ENCODE results near the gene TMEM184B.

TMEM184B gene

DNA sequence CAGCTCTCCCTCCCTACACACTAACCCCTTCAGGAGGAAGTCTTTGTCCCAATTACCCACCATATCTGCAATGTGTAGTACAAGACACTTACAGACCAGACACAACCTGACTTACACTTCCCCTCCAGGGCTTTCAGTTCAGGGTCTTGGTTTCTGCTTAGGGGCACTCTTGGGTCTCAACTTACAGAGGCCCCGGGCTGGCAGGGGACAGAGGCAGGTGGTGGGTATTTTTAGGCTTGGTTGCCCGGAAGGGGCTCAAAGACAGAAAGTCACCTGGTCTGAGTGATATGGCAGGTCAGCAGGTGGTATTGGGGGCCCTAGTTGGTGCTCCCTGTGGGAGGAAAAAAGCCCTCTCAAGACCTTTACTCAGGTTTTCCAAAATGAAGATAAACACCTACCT, 3.4 kb upstream of the TMEM184B start:
- no peak for DNase-seq (ENCODE audit: low read depth)

DNA sequence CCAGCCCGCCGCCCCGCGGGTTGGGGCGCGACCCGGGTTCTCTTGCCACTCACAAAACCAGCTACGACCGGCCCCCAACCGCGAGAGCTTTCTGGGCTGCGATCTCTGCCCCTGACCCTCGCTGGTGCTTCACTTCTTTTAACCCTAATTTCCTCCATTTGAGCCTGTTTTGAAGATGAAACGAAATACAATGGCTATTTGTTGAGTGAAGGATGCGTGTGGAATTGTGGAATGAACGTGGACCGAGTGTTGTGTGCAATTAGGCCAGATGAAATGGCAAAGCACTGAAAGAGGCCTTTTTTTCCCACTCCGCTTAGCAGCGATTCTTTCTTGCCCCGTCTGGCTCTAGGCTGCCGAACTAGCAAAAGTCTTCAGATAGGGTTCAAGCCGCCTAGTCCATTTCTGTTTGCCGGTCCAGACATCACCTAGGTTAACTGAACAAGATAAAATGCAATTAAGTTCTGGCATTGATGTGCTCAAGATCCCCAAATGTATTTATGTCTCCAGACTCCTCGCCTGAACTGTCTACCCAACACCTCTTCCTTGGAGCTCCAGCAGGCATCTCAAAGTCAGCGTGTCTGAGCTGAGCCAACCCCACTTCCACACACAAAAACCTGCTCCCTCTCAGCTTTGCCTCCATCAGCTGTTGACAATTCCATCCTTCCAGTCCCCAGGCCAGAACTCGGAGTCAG, 471 bp upstream of the TMEM184B start:
- DNase-seq (ENCODE audit: low read depth), result no peak

DNA sequence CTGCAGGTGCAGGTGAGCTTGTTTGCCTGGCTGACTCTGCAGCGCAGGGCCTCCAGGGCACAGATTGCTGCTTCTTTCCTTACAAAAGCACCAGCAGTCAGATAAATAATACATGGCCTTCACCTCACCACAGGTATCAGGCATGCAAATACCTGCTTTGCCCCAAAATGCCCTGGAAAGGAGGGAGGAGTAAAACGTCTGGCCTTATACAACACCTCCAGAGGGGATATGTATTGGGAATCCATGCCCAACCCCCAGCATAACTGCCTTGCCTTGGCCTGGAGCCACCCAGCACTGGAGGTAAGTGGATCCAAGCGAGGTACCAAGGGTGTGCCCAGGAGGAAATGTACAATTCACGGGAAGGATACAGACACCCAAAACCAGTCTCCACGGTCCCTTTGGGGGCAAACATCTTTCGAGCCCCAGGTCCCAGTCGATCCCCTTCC, 860 bp downstream of the TMEM184B start:
- no peak for DNase-seq (ENCODE audit: low read depth)

DNA sequence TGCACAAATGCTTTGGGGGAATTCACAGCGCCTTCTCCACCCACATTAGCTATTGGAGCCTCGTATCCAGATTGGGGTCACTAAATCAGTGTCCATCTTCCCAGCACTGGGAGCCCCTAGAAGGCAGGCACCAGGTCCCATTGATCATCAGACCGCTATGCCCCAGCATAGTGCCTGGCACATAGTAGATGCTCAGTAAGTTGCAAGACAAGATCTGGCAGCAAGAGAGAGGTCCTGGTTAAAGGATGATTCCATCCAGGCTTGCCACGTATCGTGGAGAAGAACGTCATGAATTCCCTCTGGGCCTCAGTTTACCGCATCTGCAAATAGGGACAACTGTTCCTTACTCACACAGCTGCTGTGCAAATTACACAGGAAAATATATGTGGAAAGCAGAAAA, 1.7 kb downstream of the TMEM184B start:
- DNase-seq (ENCODE audit: low read depth), result no peak

DNA sequence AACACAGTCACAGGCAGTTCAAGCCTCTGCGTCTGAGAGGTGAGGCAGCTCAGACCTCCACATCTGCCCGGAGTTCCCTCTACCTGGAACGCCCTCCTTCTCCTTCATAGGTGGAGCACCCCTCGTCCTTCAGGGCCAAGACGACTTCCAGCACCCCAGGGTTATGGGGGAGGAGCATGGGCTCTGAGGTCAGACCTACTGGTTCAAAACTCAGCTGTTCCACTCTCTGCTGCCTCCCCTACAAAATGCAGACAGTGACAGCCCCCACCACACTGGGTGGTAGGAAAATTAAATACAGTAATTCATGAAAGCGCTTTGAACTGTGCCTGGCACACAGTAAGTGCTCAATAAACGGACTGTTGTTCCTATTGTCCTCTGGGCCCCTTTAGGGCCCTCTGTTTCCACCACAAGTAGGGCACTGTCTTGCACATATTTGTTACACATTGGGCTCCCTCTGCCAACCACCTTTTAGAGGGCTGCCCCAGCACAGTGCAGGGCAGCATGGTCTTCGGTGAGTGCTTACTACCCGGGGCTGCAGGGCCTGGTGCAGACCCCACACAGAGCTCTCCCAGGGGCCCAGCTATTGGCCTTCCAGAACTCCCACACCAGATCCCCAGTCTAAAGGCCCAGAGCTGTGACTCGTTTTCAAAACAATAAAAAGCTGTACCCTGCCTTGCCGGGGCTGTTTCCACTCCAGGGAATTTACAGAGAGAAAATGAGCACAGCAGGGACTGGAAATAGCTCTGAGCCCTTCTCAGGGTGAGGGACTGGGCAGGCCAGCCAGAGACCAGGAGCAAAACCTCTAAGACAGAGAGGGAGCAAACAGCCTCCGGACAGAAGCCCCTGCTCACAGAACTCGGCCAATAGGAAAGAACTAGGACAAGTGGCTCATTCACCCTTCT, 2.5 kb downstream of the TMEM184B start:
- DNase-seq (ENCODE audit: low read depth), result no peak

DNA sequence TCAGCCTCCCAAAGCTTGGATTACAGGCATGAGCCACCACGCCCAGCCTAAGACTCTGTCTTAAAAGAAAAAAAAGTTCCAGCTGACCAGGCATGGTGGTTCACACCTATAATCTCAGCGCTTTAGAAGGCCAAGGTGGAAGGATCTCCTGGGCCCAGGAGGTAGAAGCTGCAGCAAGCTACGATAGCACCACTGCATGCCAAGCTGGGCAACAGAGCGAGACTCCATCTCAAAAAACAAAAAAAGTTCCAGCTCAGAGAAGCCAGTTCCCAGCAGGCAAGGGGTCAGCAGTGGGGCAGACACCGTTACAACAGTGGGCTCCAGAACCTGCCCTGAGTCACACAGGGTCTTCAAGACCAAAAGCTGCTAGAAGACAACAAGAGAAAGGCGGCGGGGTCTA, 3.3 kb downstream of the TMEM184B start:
- no peak for DNase-seq (ENCODE audit: low read depth)

DNA sequence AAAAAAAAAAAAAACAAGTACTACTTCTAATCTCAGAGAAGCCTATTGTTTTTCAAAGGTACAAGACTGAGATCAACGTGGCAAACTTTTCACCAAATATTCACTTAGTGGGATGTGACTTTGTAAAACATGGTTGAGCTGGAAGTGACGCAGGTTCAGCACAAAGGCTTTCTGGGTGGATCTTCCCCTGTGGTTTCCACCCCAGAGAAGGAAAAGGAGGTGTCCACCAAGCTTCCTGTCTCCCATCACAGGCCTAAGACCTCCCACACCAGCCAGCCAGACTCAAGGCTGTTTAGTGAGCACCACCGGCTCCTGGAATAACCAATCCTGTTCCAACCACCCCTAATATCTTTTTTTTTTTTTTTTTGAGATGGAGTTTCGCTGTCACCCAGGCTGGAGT, 5.7 kb downstream of the TMEM184B start:
- no peak for DNase-seq (ENCODE audit: low read depth)

DNA sequence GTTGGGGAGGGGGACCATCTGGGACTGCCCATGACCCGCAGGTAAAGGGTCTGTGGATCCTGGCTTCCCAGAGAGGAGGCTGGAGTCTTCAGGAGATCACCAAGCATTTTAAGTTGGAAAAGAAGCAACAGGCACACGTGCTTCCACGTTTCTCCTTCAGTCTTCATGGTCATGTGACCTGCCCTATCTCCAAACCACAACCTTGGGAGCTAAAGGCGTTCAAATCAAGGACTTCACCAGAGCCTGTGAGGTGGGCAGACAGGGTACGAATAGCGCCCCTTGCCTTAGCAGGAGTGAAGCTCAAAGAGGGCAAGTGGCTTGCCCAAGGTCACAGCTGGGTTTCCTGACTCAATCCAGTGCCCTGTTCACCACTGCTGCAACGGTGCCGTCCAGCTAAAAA, 6.7 kb downstream of the TMEM184B start:
- DNase-seq (ENCODE audit: low read depth), result no peak

DNA sequence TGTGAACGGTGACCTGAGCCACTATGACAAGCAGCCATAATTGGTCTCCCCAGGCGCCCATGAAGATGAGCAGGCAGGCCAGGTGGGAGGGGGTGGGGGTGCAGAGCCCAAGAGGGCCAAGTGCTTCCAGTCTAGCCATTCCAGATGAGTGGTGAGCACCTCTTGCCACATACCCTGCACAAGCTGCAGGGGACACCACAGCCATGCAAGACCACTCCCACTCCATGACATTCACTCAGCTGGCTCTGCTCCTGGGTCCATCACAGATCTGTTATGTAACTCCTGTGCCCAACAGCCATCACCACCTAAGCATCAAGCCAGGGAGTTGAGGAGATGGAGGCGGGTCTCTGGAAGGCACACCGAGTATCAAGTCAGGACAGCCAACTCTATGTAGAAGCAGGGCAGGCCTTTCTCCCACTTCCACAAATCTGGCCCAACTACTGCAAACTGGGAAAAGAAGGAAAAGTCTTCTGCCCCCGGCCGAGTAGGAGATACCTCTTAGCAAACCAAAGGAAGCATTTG, 8.4 kb downstream of the TMEM184B start:
- no peak for DNase-seq (ENCODE audit: low read depth)

DNA sequence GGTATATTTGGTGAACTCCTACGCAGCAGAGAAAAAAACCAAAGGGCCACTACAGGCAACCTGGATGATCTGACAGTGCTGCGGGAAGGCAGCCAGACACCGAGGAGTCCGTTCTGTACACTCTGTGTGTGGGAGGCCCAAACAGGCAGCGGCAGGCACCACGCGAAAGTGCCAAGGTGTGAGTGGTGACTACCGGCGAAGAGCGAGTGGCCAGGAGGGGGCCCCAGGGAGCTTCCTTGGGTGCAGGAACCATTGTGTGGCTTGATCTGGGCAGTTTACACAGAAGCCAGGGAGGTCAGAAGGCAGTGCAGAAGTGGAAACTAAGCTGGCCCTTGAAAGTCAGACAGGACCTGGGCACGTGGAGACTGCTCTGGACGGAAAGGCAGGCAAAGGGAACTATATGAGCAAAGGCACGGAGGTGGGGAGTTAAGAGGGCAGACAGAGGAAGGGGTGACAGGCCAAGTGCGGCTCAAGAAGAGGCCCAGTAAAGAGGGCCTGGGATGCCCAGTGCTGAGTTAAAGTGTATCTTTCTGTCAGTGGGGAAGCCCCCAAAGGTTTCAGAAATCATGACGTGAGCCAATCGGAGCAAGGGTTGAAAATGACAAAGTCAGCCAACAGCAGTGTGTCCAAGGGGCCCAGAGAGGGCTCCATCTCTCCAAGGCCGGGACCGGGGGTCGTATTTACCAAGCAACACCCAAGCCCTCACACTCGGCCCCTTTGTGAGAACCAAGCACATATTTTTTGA, 10.6 kb downstream of the TMEM184B start:
- DNase-seq (ENCODE audit: low read depth), result no peak

DNA sequence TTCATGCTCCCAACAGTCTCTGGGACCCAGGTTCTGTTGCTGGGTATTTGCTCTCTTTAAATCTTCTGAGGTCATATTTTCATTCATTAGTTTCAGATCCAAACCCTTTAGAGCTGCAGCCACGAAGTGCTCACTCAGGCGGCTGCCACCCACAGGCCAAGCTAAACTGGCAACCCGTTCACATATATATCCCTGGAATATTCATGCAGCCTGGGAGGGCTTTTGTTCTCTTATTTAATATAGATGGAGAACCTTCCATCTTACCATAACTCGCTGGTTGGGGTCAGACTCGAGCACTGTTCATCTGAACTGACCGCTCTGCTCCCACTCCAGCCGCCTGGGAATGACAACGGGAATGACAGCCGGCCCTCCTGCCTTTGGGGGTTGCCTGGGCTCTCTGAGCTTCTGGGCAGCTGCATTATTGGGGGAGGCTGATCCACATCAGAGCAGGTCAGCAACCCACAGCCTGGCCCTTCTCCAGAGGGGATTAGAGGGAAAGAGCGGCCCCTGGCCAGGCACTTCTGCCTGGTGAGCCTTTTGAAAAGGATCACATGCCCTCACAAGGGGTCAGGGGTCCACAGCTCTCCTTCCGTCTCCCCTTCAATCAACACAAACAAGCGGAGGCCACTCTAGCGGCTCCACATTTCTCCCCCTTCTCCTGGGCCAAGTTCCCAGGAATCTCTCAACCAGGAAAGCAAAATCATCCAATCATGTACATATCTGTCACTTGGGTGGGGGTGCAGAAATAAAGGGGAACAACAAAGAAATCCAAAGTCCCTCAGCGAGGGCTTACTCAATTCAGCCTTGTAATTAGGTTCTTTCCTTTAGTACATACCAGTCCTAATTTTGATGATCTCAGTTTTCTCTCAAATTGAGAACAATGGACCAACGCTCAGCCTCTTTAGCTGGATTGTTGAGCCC, 11.8 kb downstream of the TMEM184B start:
- DNase-seq (ENCODE audit: low read depth), result no peak

DNA sequence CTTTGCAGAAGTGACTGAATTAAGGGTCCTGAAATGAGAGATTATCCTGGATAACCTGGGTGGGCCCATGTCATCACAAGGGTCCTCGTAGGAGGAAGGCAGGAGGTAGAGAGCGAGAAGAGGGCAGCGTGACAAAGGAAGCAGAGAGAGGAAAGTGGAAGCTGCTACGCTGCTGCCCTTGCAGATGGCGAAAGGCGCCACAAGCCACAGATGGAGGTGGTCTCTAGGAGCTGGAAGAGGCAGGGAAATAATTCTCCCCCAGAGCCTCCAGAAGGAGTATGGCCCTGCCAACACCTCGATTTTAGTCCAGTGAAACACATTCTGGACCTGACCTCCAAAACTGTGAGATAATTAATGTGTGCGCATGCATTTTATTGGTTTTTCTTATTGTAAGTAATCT, 13.4 kb downstream of the TMEM184B start:
- DNase-seq (ENCODE audit: low read depth), result no peak

DNA sequence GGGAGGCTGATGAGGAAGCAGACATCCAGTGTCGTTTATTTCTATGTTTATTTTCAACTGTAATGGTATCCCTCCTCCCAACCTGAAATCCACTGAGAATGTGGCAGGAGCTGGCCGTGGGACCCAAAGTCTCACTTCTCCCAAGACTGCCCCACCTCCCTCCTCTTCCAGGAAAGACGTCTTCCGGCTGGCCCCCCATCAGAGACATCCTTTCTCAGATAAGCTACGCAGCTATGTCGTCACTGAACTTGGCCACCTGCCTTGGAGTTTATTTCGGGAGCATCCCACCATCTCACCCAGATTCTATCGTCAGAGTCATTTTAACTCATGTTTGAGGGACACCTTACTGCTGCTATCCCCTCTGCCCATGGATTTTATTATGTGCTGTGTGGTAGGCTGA, 13.9 kb downstream of the TMEM184B start:
- DNase-seq (ENCODE audit: low read depth), result no peak

DNA sequence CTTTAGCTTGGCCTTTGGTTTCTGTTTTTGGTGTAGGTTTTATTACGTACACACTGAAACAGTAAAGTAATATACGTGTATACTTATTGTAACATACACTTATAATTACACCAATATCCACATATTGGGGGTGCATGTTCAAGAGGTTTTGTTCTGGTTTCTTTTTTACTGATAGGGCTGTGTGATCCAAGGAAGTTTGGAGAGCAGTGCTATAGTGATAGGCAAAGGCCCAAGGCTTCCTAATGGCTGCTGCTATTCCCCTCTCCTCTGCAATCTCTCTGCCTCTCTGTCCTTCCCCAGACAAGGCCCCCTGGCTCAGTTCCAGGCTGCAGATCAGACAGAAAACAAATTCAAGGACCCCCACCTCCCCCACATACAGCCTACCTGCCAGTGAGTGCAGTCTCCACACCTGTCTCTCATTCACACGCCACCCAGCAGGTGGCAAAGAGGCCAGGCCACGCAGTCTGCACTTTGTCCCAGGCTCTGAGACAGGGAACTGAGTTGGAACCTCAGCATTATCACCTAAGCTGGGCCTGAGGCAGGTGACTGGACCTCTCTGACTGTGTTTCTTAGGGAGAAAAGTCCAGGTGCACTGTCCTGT, 15.1 kb downstream of the TMEM184B start:
- DNase-seq (ENCODE audit: low read depth), result no peak

DNA sequence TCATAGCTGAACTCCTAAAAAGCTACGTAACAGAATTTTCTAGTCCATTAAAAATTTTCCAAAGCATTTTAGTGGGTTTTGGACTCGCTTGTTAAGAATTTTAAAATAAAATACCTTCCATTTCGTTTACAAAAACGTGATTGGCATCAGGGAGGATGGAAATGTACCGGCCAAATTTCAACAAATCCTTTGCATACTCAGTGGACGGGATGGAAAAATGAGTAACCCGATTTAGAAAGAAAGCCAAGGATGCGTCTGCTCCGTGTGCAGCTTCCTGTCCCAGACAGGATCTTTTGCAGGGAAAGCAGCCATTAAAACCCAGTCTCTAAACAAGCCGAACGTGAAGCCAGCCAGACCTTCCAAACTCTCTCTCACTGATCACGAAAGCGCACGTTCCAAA, 15.6 kb downstream of the TMEM184B start:
- DNase-seq (ENCODE audit: low read depth), result no peak

DNA sequence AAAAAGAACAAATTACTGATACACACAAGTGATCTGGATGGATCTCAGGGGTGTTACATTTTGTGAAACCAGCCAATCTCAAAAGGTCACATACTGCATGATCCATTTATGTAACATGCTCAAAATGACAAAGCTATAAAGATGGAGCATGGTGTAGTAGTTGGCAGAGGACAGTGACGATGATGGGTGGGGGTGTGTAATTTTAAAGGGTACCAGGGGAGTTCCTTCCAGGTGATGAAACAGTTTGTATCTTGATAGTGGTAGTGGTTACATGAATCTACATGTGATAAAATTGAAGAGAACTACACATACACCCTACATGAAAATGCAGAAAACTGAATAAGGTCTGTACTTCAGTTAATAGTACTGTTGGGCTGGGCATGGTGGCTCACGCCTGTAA, 17.1 kb downstream of the TMEM184B start:
- no peak for DNase-seq (ENCODE audit: low read depth)

DNA sequence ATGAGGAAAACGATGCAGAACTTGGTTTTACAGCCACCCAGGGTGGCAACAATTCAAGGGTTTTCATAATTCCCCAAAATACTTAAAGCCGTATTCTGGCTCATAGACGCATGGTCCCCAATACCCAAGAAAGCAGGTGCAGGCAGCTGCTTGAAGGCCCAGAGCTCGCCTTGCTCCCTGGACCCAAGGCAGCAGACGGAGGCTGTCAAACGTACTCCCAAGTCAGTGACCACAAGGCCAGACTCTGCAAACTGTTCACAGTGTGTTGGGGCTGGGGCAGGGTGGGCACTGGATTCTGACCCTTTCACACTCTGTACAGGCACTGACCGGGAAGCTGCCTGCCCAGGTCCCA, 21.5 kb downstream of the TMEM184B start:
- no peak for DNase-seq (ENCODE audit: low read depth)

DNA sequence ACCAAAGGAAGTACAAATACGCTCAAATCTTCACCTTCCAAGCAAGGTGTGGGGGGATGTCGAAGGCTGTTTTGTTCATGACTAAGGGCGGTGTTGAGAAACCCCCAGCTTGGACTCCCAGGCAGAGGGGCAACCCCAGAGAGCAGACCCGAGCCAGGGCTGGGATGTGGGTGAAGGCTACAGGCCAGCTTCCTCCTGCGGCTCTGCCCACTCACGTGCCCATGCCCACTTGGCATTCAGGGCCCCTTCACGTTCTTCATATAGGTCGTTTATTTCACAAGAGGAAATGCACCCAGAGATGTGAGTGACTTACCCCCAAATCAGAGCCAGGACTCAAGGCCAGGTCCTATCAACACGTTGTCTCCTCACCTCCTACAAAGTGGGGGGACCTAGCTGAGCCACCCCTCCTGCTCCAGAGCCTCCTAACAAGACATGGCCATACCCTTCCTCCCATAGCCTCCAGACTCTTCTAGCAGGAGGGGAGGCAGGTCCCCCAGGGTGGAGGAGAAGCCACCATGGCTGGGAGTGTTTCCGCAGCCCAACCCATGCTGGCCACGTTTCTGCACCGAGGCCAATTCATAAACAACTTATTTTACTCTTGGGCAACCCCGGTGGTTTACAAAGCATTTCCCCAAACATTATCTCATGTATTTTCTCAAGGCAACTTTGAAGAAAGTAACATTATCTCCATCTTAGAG, 22.0 kb downstream of the TMEM184B start:
- DNase-seq (ENCODE audit: low read depth), result no peak

DNA sequence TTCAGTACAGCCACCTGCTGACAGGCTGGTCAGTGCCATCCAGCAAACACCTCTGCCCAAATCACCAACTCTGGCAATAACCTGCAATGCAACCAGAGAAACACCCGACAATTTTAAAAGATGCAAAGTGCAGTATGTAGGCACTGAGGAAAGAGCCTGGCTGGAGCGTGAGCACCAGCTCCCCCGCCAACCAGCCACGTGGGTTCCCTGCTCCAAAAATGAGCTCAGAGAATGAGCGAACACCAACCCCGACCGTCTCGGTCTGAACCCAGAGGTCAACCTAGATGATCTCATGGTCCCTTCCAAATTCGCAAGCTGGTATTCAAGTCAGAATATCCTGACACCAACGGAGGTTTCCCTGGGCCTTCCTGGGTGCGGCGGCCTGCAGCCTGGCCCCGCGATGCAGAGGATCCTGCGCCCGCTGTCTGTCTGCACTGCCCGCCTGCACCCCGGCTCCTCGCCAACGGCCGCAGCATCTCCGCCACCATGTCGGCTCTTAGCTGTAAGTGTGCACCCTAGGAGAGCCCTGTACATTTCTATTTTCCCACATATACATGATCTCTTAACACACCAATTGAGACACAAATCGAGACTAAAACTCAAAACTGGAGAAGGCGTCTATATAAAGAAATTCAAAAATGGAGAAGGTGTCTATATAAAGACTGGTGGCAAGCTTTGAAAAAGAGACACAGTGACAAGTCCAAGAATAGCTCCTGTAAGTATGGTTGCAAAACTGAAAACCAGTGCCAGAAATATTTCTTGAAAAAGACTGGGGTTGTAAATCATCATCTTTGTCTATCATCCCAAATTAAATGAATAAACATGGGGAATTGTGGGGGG, 22.8 kb downstream of the TMEM184B start:
- DNase-seq (ENCODE audit: low read depth), result no peak

DNA sequence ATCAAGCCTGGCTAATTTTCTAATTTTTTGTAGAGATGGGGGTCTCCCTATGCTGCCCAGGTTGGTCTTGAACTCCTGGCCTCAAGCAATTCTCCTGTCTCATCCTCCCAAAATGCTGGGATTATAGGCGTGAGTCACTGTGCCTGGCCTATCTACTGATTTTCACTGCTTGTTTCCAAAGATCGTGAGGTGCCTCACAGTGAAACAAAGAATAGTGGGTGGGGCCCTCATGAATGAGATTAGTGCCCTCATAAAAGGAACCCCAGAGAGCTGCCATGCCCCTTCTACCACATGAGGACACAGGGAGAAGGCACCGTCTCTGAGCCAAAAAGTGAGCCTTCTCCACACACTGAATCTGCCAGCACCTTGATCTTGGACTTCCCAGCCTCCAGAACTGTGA, 23.5 kb downstream of the TMEM184B start:
- DNase-seq (ENCODE audit: low read depth), result no peak
